NOMO-1 (cell line): ENCODE results near the gene PSMB11.
"Not testable (repeated sequence)": the region's sequence is repeated elsewhere in the genome, so short reads cannot be mapped to it uniquely, and the experiment has no call there.

Source experiments
- DNase-seq, 2 experiments: peaks; one replicate each; lab custom pipeline; 2025; ENCODE audit not compliant: unreplicated experiment in 2 of 2; lab: John Stamatoyannopoulos, UW

Gene PSMB11

GRCh38 chr14:23042162-23042965 lies at the start of gene PSMB11:
PSMB11 (plus strand) TSS chr14:23042212; CDS start chr14:23042226, 14 bp downstream.
- DNase-seq = no peak

- no peak for DNase-seq
Measured at GRCh38 chr14:22993517-22993916, 48.5 kb upstream of the PSMB11 start.

- DNase-seq = peak in 1 of 2 experiments; percentile 15
Measured at GRCh38 chr14:22994762-22995275, 47.2 kb upstream of the PSMB11 start.

GRCh38 chr14:22995889-22996625 lies 46.0 kb upstream of the PSMB11 start:
- DNase-seq = peak; percentile 32 to 71

- no peak for DNase-seq
Measured at GRCh38 chr14:22996768-22997654, 45.0 kb upstream of the PSMB11 start.

- no peak for DNase-seq
Measured at GRCh38 chr14:22997676-22998323, 44.2 kb upstream of the PSMB11 start.

GRCh38 chr14:22998329-22999012 lies 43.5 kb upstream of the PSMB11 start:
- no peak for DNase-seq

GRCh38 chr14:23000860-23001259 lies 41.2 kb upstream of the PSMB11 start:
- no peak for DNase-seq

- DNase-seq = no peak
Measured at GRCh38 chr14:23002592-23002991, 39.4 kb upstream of the PSMB11 start.

- not testable (repeated sequence) for DNase-seq
Measured at GRCh38 chr14:23004274-23004673, 37.7 kb upstream of the PSMB11 start.

GRCh38 chr14:23005451-23006187 lies 36.4 kb upstream of the PSMB11 start:
- DNase-seq = peak in 1 of 2 experiments; percentile 33

- DNase-seq = no peak
Measured at GRCh38 chr14:23006188-23006534, 35.9 kb upstream of the PSMB11 start.

GRCh38 chr14:23006544-23007419 lies 35.2 kb upstream of the PSMB11 start:
- DNase-seq = peak; percentile 94 to 97

GRCh38 chr14:23008831-23009230 lies 33.2 kb upstream of the PSMB11 start:
- peak in 1 of 2 experiments; percentile 21 for DNase-seq

- DNase-seq = peak in 1 of 2 experiments; percentile 56
Measured at GRCh38 chr14:23009483-23009938, 32.5 kb upstream of the PSMB11 start.

- peak; percentile 61 to 67 for DNase-seq
Measured at GRCh38 chr14:23009939-23010726, 31.9 kb upstream of the PSMB11 start, which contains the start of gene C14orf93. C14orf93 (minus strand) TSS chr14:23010143; CDS start chr14:22999023, 11,120 bp downstream.
